Coronary artery (tissue), 2 donors: ENCODE results near the gene OR6B1.
"Not testable (repeated sequence)": the region's sequence is repeated elsewhere in the genome, so short reads cannot be mapped to it uniquely, and the experiment has no call there.

Source experiments
- DNase-seq: peaks from one replicate; pipeline ENCODE4 v3.0.0-alpha.2; 2017; ENCODE audit warnings: low spot score
- H3K27ac ChIP-seq, 2 donors: fragments of 200-600 bp; sonication (generic); one replicate each; pipeline ENCODE4 v1.5.1; 2016 to 2019
- H3K4me3 ChIP-seq: fragments of 200-600 bp; sonication (generic); 2 replicates; pipeline ENCODE4 v1.5.1; 2016; ENCODE audit warnings: mild to moderate bottlenecking, moderate library complexity
- TF ChIP-seq, protein P1 (sequence below): fragments of 200-600 bp; sonication (generic); IDR thresholded peaks from one replicate; pipeline ENCODE4 v1.5.1; 2019; ENCODE audit warnings: antibody characterized with exemption

OR6B1 gene

DNA sequence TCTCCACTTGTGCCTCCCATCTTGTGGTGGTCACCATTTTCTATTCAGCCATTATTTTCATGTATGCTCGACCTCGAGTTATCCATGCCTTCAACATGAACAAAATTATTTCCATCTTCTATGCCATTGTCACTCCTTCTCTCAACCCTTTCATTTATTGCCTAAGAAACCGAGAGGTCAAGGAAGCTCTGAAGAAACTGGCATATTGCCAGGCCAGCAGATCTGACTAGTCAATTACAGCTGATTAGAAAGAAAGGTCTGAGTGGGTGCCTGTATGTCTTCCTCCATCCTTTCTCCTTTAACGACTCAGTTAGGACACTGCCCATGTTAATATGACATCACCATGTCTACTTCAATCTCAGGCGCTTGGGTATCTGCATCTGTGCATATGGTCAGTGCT is 4.6 kb downstream of the OR6B1 start:
- Histone ChIP-seq H3K27ac (no peak overlapping the region), H3K4me3 (no peak overlapping the region)
- TF ChIP-seq, protein P1, sequence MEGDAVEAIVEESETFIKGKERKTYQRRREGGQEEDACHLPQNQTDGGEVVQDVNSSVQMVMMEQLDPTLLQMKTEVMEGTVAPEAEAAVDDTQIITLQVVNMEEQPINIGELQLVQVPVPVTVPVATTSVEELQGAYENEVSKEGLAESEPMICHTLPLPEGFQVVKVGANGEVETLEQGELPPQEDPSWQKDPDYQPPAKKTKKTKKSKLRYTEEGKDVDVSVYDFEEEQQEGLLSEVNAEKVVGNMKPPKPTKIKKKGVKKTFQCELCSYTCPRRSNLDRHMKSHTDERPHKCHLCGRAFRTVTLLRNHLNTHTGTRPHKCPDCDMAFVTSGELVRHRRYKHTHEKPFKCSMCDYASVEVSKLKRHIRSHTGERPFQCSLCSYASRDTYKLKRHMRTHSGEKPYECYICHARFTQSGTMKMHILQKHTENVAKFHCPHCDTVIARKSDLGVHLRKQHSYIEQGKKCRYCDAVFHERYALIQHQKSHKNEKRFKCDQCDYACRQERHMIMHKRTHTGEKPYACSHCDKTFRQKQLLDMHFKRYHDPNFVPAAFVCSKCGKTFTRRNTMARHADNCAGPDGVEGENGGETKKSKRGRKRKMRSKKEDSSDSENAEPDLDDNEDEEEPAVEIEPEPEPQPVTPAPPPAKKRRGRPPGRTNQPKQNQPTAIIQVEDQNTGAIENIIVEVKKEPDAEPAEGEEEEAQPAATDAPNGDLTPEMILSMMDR: no peak
- DNase-seq: no peak

- TF ChIP-seq, protein P1: no peak
- no peak overlapping the region for H3K4me3 ChIP-seq
- H3K27ac ChIP-seq: no peak overlapping the region
- no peak for DNase-seq
These were observed 6.0 kb downstream of the OR6B1 start for GRCh38 chr7:144006029-144006691.

GRCh38 chr7:144006692-144007042 is 6.5 kb downstream of the OR6B1 start:
- no peak for DNase-seq
- TF ChIP-seq, protein P1: no peak
- no peak overlapping the region for H3K4me3 ChIP-seq
- H3K27ac ChIP-seq: no peak overlapping the region

DNA sequence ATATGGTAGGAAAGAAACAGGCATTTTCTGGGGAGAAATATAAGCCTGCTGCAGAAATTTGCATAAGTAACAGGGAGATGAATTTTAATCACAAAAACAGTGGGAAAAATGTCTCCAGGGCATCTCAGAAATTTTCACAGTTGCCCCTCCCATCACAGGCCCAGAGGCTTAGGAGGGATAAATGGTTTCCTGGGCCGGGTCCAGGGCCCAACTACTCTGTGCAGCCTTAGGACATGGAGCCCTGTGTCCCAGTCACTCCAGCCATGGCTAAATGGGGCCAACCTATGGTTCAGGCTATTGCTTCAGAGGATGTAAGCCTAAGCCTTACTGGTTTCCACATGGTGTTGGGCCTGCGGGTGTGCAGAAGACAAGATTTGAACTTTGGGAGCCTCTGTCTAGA is 9.2 kb downstream of the OR6B1 start:
- no peak overlapping the region for H3K27ac ChIP-seq
- no peak overlapping the region for H3K4me3 ChIP-seq
- DNase-seq: no peak
- TF ChIP-seq, protein P1: no peak

DNA sequence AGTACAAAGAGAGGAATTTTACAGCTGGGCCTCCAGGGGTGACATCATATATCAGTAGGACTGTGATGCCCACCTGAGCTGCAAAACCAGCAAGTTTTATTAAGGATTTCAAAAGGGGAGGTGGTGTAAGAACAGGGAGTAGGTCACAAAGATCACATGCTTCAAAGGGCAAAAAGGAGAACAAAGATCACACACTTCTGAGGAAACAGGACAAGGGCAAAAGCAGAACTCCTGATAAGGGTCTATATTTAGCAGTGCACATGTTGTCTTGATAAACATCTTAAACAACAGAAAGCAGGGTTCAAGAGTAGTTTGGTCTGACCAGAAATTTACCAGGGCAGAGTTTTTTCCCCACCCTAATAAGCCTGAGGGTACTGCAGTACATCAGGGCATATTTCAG is 9.9 kb downstream of the OR6B1 start:
- not testable (repeated sequence) for DNase-seq, H3K27ac ChIP-seq

GRCh38 chr7:144010821-144011220 is 10.7 kb downstream of the OR6B1 start:
- not testable (repeated sequence) for DNase-seq, H3K4me3 ChIP-seq, H3K27ac ChIP-seq

More for the DNA sequence above, 9.9 kb downstream of the OR6B1 start:
- H3K4me3 ChIP-seq: not testable (repeated sequence)

- H3K4me3 ChIP-seq: no peak overlapping the region
- H3K27ac ChIP-seq: no peak overlapping the region
- TF ChIP-seq, protein P1: no peak
- no peak for DNase-seq
These were observed 11.5 kb downstream of the OR6B1 start for GRCh38 chr7:144011458-144012230.

DNA sequence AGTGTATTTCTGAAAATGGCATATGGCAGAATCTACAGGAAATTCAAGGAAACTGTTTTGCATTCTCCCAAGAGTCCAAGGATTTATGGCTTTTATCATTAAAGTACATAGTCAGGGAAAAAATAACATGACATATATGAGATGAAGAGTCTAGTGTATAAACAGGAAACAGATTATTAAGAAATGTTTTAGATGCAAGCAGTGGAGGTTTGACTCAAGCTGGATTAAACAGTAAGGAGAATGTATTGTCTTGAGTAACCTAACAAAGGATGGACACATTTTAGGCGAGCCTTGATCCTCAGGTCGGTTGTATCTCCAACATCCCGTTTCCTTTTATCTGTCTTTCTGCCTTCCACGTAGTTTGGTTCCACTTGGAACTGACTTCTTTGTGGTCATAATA is 17.9 kb downstream of the OR6B1 start:
- TF ChIP-seq, protein P1: no peak
- DNase-seq: no peak
- H3K27ac ChIP-seq: no peak overlapping the region
- H3K4me3 ChIP-seq: no peak overlapping the region
